OCI-LY1 (cell line): ENCODE measurements around the gene NDUFV1.
"Not testable (repeated sequence)": the region's sequence is repeated elsewhere in the genome, so short reads cannot be mapped to it uniquely, and the experiment has no call there.

Source experiments
- H2AFZ ChIP-seq: fragments of 200-600 bp; sonication (generic), shearing (Covaris generic); 2 replicates; pipeline ENCODE4 v1.6.0; 2014; ENCODE audit warnings: antibody characterized with exemption, mild to moderate bottlenecking, low read length
- H3F3A ChIP-seq: fragments of 200-600 bp; sonication (generic), shearing (Covaris generic); 2 replicates; pipeline ENCODE4 v1.6.0; 2014; ENCODE audit warnings: mild to moderate bottlenecking, antibody characterized with exemption, low read length, moderate library complexity; ENCODE audit not compliant: insufficient read depth
- H3K27ac ChIP-seq: fragments of 200-600 bp; sonication (generic); 2 replicates; pipeline ENCODE4 v1.5.1; 2014; ENCODE audit warnings: low read length, mixed run types, mild to moderate bottlenecking, low read depth; ENCODE audit not compliant: poor library complexity, severe bottlenecking
- H3K27me3 ChIP-seq: fragments of 200-600 bp; sonication (generic); 2 replicates; pipeline ENCODE4 v1.6.0; 2014; ENCODE audit warnings: antibody characterized with exemption, mild to moderate bottlenecking, low read length, moderate library complexity; ENCODE audit not compliant: insufficient read depth
- H3K36me3 ChIP-seq: fragments of 200-600 bp; sonication (generic); 2 replicates; pipeline ENCODE4 v1.6.1; 2014; ENCODE audit warnings: mild to moderate bottlenecking, antibody characterized with exemption, low read length, moderate library complexity, mixed read lengths; ENCODE audit not compliant: insufficient read depth
- H3K4me1 ChIP-seq: fragments of 200-600 bp; sonication (generic); 2 replicates; pipeline ENCODE4 v1.5.1; 2014; ENCODE audit warnings: mild to moderate bottlenecking, low read length, moderate library complexity; ENCODE audit not compliant: insufficient read depth, severe bottlenecking
- H3K4me2 ChIP-seq: fragments of 200-600 bp; sonication (generic), shearing (Covaris generic); 2 replicates; pipeline ENCODE4 v1.6.1; 2014; ENCODE audit warnings: low read length
- H3K4me3 ChIP-seq: fragments of 200-600 bp; sonication (generic); 2 replicates; pipeline ENCODE4 v1.5.1; 2014; ENCODE audit warnings: low read length, low read depth, mild to moderate bottlenecking, mixed read lengths; ENCODE audit not compliant: poor library complexity, severe bottlenecking
- H3K79me2 ChIP-seq: fragments of 200-600 bp; shearing (Covaris generic); 2 replicates; pipeline ENCODE4 v1.6.1; 2016; ENCODE audit warnings: mixed run types, low read length, mixed read lengths; ENCODE audit not compliant: insufficient read depth
- H3K9ac ChIP-seq: fragments of 200-600 bp; sonication (generic), shearing (Covaris generic); 2 replicates; pipeline ENCODE4 v1.6.1; 2014; ENCODE audit warnings: mild to moderate bottlenecking, low read length, mixed read lengths
- H3K9me2 ChIP-seq: fragments of 200-600 bp; sonication (generic), shearing (Covaris generic); 2 replicates; pipeline ENCODE4 v1.6.1; 2014; ENCODE audit warnings: low read depth, mild to moderate bottlenecking, low read length, mixed read lengths
- H3K9me3 ChIP-seq: fragments of 200-600 bp; shearing (Covaris generic); 2 replicates; pipeline ENCODE4 v1.6.1; 2014; ENCODE audit warnings: low read length, mixed read lengths
- H4K20me1 ChIP-seq: fragments of 200-600 bp; sonication (generic), shearing (Covaris generic); 2 replicates; pipeline ENCODE4 v1.6.0; 2016; ENCODE audit warnings: mild to moderate bottlenecking, low read length; ENCODE audit not compliant: insufficient read depth
- EZH2 ChIP-seq: fragments of 200-600 bp; sonication (generic), shearing (Covaris generic); IDR thresholded peaks from 2 replicates; pipeline ENCODE4 v1.8.0; 2017; ENCODE audit warnings: borderline replicate concordance, mixed run types, mild to moderate bottlenecking, antibody characterized with exemption, low read length, moderate library complexity, mixed read lengths
- TF ChIP-seq, protein P1 (sequence below): fragments of 200-600 bp; sonication (generic), shearing (Covaris generic); IDR thresholded peaks from 2 replicates; pipeline ENCODE4 v1.5.1; 2017; ENCODE audit warnings: mild to moderate bottlenecking, antibody characterized with exemption, low read length, moderate library complexity, mixed read lengths

Gene NDUFV1

GRCh38 chr11:67588136-67588503 is 18.6 kb upstream of the NDUFV1 start:
- peaks cover 46% of the 10 kb centered on the region for H3K36me3 ChIP-seq
- H4K20me1 ChIP-seq: no peaks in the 10 kb centered on the region
- no peak overlapping the region for H2AFZ ChIP-seq
- H3K79me2 ChIP-seq: no peaks in the 10 kb centered on the region
- H3K9ac ChIP-seq: no peak overlapping the region; the same call in 1 of the 2 replicates
- no peaks in the 10 kb centered on the region for H3K9me3 ChIP-seq
- no peaks in the 10 kb centered on the region for H3K27me3 ChIP-seq
- H3F3A ChIP-seq: peaks cover 10% of the 10 kb centered on the region; the same call in 1 of the 2 replicates
- no peaks in the 10 kb centered on the region for H3K9me2 ChIP-seq
- TF ChIP-seq, protein P1, sequence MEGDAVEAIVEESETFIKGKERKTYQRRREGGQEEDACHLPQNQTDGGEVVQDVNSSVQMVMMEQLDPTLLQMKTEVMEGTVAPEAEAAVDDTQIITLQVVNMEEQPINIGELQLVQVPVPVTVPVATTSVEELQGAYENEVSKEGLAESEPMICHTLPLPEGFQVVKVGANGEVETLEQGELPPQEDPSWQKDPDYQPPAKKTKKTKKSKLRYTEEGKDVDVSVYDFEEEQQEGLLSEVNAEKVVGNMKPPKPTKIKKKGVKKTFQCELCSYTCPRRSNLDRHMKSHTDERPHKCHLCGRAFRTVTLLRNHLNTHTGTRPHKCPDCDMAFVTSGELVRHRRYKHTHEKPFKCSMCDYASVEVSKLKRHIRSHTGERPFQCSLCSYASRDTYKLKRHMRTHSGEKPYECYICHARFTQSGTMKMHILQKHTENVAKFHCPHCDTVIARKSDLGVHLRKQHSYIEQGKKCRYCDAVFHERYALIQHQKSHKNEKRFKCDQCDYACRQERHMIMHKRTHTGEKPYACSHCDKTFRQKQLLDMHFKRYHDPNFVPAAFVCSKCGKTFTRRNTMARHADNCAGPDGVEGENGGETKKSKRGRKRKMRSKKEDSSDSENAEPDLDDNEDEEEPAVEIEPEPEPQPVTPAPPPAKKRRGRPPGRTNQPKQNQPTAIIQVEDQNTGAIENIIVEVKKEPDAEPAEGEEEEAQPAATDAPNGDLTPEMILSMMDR: no peak
- no peak for TF ChIP-seq EZH2
- no peak overlapping the region for H3K4me3 ChIP-seq
- peak overlapping the region; percentile 92 for H3K27ac ChIP-seq
- peak overlapping the region; percentile 21; the same call in 1 of the 2 replicates for H3K4me2 ChIP-seq
- H3K4me1 ChIP-seq: peaks cover 47% of the 10 kb centered on the region

DNA sequence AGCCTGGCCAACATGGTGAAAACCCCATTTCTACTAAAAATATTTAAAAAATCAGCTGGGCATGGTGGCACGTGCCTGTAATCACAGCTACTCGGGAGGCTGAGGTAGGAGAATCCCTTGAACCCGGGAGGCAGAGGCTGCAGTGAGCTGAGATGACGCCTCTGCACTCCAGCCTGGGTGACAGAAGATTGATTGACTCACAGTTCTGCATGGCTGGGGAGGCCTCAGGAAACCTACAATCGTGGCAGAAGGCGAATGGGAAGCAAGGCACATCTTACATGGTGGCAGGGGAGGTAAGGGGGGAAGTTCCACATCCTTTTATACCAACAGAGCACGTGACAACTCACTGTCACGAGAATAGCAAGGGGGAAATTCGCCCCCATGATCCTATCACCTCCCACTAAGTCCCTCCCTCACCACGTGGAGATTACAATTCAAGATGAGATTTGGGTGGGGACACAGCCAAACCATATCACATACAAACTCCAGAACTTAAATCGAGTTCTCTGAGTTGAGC is 17.8 kb upstream of the NDUFV1 start:
- not testable (repeated sequence) for H3K4me3 ChIP-seq, H4K20me1 ChIP-seq, H3K9ac ChIP-seq, H3K79me2 ChIP-seq, H3K27me3 ChIP-seq, H3K9me3 ChIP-seq, H3K4me2 ChIP-seq, H2AFZ ChIP-seq, H3K9me2 ChIP-seq
- Histone ChIP-seq H3K4me1 (peaks cover 47% of the 10 kb centered on the region), H3F3A (peaks cover 10% of the 10 kb centered on the region; the same call in 1 of the 2 replicates), H3K36me3 (peaks cover 46% of the 10 kb centered on the region), H3K27ac (peak overlapping the region; percentile 92)

DNA sequence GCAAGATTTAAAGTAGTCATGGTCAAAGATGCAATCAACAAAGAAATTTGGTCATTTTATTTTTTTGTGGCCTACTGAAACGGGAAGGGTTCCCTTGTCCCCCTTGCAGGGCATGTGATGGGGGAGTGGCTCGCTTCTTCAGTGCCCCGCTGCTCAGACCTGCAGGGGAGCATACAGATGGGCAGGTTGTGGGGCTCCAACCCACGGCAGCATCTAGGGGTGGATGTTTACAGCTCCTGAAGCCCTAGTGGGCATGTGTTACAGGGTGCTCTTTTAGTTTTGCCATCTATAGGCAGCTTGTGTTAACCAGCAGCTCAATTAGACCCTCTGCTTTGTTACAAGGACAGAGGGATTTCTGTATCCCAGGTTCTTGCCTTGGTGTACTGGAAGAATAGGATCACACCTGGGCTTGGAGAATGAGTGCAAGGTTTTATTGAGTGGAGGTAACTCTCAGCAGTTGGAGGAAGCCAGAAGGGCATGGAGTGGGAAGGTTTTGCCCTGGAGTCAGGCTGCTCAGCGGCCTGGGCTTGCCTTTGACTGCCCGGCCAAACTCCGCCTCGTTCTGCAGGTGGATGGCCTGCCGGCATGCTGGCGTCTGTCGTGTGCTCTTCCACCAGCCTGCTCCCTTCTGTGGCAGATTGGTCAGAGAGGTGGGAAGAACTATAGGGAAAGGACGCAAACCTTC is 13.7 kb upstream of the NDUFV1 start:
- H3K36me3 ChIP-seq: peaks cover 14% of the 10 kb centered on the region
- H3K9me2 ChIP-seq: no peaks in the 10 kb centered on the region
- no peaks in the 10 kb centered on the region for H4K20me1 ChIP-seq
- no peaks in the 10 kb centered on the region; the same call in 1 of the 2 replicates for H3K27me3 ChIP-seq
- no peak overlapping the region for H3K4me2 ChIP-seq
- no peak overlapping the region for H3K4me3 ChIP-seq
- H3K9me3 ChIP-seq: 0 out of 2 replicates have a peak, but pooled peaks cover 2% of the 10 kb centered on the region
- TF ChIP-seq, protein P1: no peak
- TF ChIP-seq EZH2: no peak
- no peaks in the 10 kb centered on the region for H3K79me2 ChIP-seq
- no peak overlapping the region for H3K9ac ChIP-seq
- peaks cover 9% of the 10 kb centered on the region for H3K4me1 ChIP-seq
- H3F3A ChIP-seq: no peaks in the 10 kb centered on the region
- H2AFZ ChIP-seq: no peak overlapping the region
- no peak overlapping the region for H3K27ac ChIP-seq

DNA sequence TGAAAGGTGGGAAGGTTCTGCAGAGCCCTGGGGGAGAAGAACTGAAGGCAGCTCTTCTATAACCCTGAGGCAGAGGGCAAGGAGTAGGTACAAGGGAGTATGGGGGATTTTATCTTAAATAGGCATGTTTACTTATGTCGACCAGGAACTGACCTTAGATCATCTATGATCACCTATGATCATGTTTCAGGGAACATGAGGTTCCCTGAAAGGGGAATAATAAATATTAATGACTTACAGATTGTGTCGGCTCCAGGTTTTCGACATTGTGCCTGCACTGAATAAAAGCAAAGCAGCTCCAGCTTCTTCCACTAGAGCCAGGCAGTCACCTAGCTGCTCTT is 13.2 kb upstream of the NDUFV1 start:
- no peaks in the 10 kb centered on the region; the same call in 1 of the 2 replicates for H3K27me3 ChIP-seq
- H2AFZ ChIP-seq: no peak overlapping the region
- H3K9me3 ChIP-seq: 0 out of 2 replicates have a peak, but pooled peaks cover 2% of the 10 kb centered on the region
- H3K9me2 ChIP-seq: no peaks in the 10 kb centered on the region
- H3K4me3 ChIP-seq: no peak overlapping the region
- no peak overlapping the region for H3K27ac ChIP-seq
- H4K20me1 ChIP-seq: no peaks in the 10 kb centered on the region
- no peaks in the 10 kb centered on the region for H3K79me2 ChIP-seq
- no peaks in the 10 kb centered on the region for H3F3A ChIP-seq
- no peak overlapping the region for H3K4me2 ChIP-seq
- peaks cover 4% of the 10 kb centered on the region for H3K4me1 ChIP-seq
- TF ChIP-seq EZH2: no peak
- TF ChIP-seq, protein P1: no peak
- peaks cover 9% of the 10 kb centered on the region for H3K36me3 ChIP-seq
- H3K9ac ChIP-seq: no peak overlapping the region
